ENCODE results near the gene FAM3D.
A peak's percentile ranks its signal among the peaks of the same experiment; 100 is the strongest.

The FAM3D gene

GRCh38 chr3:58656631-58657030, 9.9 kb downstream of the FAM3D start:
- DNase-seq (ENCODE audit: low spot score): no peak

GRCh38 chr3:58654466-58654865, 12.1 kb downstream of the FAM3D start:
- DNase-seq (ENCODE audit: low spot score): no peak

GRCh38 chr3:58652624-58653023, 13.9 kb downstream of the FAM3D start:
- DNase-seq (ENCODE audit: low spot score): no peak

GRCh38 chr3:58651276-58651675, 15.3 kb downstream of the FAM3D start:
- DNase-seq (ENCODE audit: low spot score): no peak

GRCh38 chr3:58647381-58648141, 19.0 kb downstream of the FAM3D start:
- DNase-seq (ENCODE audit: low spot score): no peak

GRCh38 chr3:58646503-58646902, 20.1 kb downstream of the FAM3D start:
- no peak for DNase-seq (ENCODE audit: low spot score)

GRCh38 chr3:58645726-58646125, 20.8 kb downstream of the FAM3D start:
- DNase-seq (ENCODE audit: low spot score): no peak

- no peak for DNase-seq (ENCODE audit: low spot score)
Observed at GRCh38 chr3:58642846-58643245, 23.7 kb downstream of the FAM3D start.

GRCh38 chr3:58640700-58641372, 25.7 kb downstream of the FAM3D start:
- peak; percentile 43 for DNase-seq (ENCODE audit: low spot score)

- DNase-seq (ENCODE audit: low spot score): no peak
Observed at GRCh38 chr3:58639842-58640241, 26.7 kb downstream of the FAM3D start.

GRCh38 chr3:58639001-58639400, 27.6 kb downstream of the FAM3D start:
- DNase-seq (ENCODE audit: low spot score): no peak

GRCh38 chr3:58638591-58638990, 28.0 kb downstream of the FAM3D start:
- DNase-seq (ENCODE audit: low spot score): no peak

GRCh38 chr3:58637509-58637908, 29.1 kb downstream of the FAM3D start:
- DNase-seq (ENCODE audit: low spot score): no peak

- no peak for DNase-seq (ENCODE audit: low spot score)
Observed at GRCh38 chr3:58635371-58636285, 30.9 kb downstream of the FAM3D start.

GRCh38 chr3:58633157-58633865, 33.3 kb downstream of the FAM3D start:
- no peak for DNase-seq (ENCODE audit: low spot score)

GRCh38 chr3:58631742-58632141, 34.8 kb downstream of the FAM3D start:
- no peak for DNase-seq (ENCODE audit: low spot score)

- no peak for DNase-seq (ENCODE audit: low spot score)
Observed at GRCh38 chr3:58630710-58631092, 35.9 kb downstream of the FAM3D start.

- peak; percentile 58 for DNase-seq (ENCODE audit: low spot score)
Observed at GRCh38 chr3:58630076-58630709, 36.4 kb downstream of the FAM3D start.

GRCh38 chr3:58629629-58630028, 36.9 kb downstream of the FAM3D start:
- no peak for DNase-seq (ENCODE audit: low spot score)

- no peak for DNase-seq (ENCODE audit: low spot score)
Observed at GRCh38 chr3:58628823-58629562, 37.6 kb downstream of the FAM3D start.

- no peak for DNase-seq (ENCODE audit: low spot score)
Observed at GRCh38 chr3:58627941-58628340, 38.6 kb downstream of the FAM3D start.
